ENCODE measurements around the gene RIPK1.
"Not testable (repeated sequence)": the region's sequence is repeated elsewhere in the genome, so short reads cannot be mapped to it uniquely, and the experiment has no call there.

Gene RIPK1

GRCh38 chr6:3045777-3046176 lies 22.5 kb upstream of the RIPK1 start:
- no peak for DNase-seq (ENCODE audit: low read depth)

GRCh38 chr6:3046295-3046694 lies 22.0 kb upstream of the RIPK1 start:
- DNase-seq (ENCODE audit: low read depth) = no peak

- DNase-seq (ENCODE audit: low read depth) = not testable (repeated sequence)
Observed at GRCh38 chr6:3048009-3048408, 20.3 kb upstream of the RIPK1 start.

GRCh38 chr6:3052481-3053230 lies 15.6 kb upstream of the RIPK1 start:
- DNase-seq (ENCODE audit: low read depth) = no peak

- no peak for DNase-seq (ENCODE audit: low read depth)
Observed at GRCh38 chr6:3053231-3053508, 15.1 kb upstream of the RIPK1 start.

- DNase-seq (ENCODE audit: low read depth) = not testable (repeated sequence)
Observed at GRCh38 chr6:3054229-3055157, 13.8 kb upstream of the RIPK1 start.

GRCh38 chr6:3055158-3055499 lies 13.2 kb upstream of the RIPK1 start:
- not testable (repeated sequence) for DNase-seq (ENCODE audit: low read depth)

- DNase-seq (ENCODE audit: low read depth) = no peak
Observed at GRCh38 chr6:3057063-3057770, 11.1 kb upstream of the RIPK1 start.

GRCh38 chr6:3058957-3059356 lies 9.3 kb upstream of the RIPK1 start:
- DNase-seq (ENCODE audit: low read depth) = no peak

GRCh38 chr6:3060092-3060491 lies 8.2 kb upstream of the RIPK1 start:
- not testable (repeated sequence) for DNase-seq (ENCODE audit: low read depth)

GRCh38 chr6:3061501-3061941 lies 6.8 kb upstream of the RIPK1 start:
- no peak for DNase-seq (ENCODE audit: low read depth)

GRCh38 chr6:3063340-3063732 lies 5.0 kb upstream of the RIPK1 start:
- DNase-seq (ENCODE audit: low read depth) = not testable (repeated sequence)

GRCh38 chr6:3063733-3064700 lies 4.3 kb upstream of the RIPK1 start:
- DNase-seq (ENCODE audit: low read depth) = peak; percentile 77

GRCh38 chr6:3071568-3071967 lies 3.3 kb downstream of the RIPK1 start:
- no peak for DNase-seq (ENCODE audit: low read depth)

GRCh38 chr6:3072798-3073197 lies 4.5 kb downstream of the RIPK1 start:
- DNase-seq (ENCODE audit: low read depth) = no peak

- no peak for DNase-seq (ENCODE audit: low read depth)
Observed at GRCh38 chr6:3073382-3073781, 5.1 kb downstream of the RIPK1 start.

- DNase-seq (ENCODE audit: low read depth) = no peak
Observed at GRCh38 chr6:3075772-3076113, 7.4 kb downstream of the RIPK1 start.

- DNase-seq (ENCODE audit: low read depth) = no peak
Observed at GRCh38 chr6:3076320-3076719, 8.0 kb downstream of the RIPK1 start.

GRCh38 chr6:3077430-3077829 lies 9.1 kb downstream of the RIPK1 start:
- no peak for DNase-seq (ENCODE audit: low read depth)

- not testable (repeated sequence) for DNase-seq (ENCODE audit: low read depth)
Observed at GRCh38 chr6:3078952-3079351, 10.7 kb downstream of the RIPK1 start.

GRCh38 chr6:3079682-3080081 lies 11.4 kb downstream of the RIPK1 start:
- no peak for DNase-seq (ENCODE audit: low read depth)

- DNase-seq (ENCODE audit: low read depth) = no peak
Observed at GRCh38 chr6:3081960-3082359, 13.7 kb downstream of the RIPK1 start.

Data from activated gamma-delta T cell treated with anti-CD3 and anti-CD28 coated beads, Interleukin-2, amount 50 U/mL, for 16 hours (primary cell).